Measurements from ENCODE around the gene IL17RD. TPM values are rescaled to one million over a fixed set of nuclear protein-coding genes. Genes with fewer than 3 reads are reported as not detected.

IL17RD gene
- total RNA-seq = 2.3 and 2.5 TPM in 2 replicates

DNA sequence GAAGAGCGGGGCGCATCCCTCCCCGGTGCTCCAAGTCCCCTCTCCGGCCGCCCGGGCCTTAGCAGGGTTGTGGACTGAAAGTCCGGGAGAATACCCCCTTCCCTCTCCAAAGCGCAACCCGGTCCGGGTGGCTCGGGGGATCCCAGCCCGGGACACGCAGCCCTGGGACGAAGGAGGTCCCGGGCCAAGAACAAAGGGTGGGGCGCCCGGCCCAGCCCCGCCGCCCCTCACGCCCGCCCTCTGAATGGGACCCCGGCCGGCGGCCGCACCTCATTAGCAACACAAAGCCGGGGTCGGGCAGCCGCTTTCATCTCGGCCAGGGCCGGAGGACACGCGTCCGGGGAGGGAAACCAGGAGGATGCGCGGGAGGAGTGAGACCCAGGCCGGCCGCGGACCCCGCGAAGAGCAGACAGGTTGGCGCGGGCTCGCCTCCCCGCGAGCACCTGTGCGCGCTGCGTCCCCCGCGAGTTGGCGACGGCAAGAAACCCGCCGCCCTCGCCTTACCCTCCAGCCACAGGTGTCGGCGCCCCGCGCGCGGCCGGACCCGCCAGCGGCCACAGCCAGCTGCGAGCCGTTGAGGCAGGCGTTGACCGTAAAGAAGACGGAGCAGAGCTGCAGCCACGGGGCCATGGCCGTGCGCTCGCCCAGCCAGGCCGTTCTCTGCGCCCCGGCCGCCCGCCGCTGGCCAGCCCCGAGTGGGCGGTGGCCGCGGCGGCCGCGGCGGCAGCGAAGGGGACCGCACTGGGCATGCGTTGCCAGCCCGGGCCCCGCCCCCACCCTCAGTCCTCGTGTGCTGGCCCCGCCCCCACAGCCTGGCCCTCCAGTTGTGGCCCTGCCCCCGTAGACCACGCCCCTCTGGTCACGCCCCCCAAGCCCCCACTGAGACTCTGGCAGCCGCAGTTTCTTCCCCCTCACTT is at the start of gene IL17RD:
Gene IL17RD (minus strand): TSS at position 697 of the 917 bp plus-strand sequence. CDS start 67 bp downstream, at position 630.

DNA sequence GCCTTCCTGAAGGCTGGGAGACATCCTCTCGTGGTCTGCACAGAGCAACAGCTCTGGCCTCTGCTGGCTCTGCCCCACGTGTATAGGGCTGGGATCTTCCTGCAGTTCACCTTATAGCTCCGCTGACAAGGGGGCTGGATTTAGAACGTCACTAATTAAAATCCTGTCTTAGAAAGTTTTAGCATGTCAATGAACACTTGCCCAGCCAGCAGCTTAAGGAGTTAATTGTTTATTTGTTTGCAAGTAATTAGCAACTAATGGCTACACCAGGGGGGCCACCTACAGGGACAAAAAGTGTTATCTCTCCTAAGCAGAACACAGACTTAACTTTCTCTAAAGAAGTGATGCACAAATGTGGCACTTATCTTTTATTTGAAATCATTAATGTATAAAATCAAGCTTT is 34.7 kb upstream of the IL17RD start, which contains the start of gene HESX1:
Gene HESX1 (minus strand): TSS at position 84 of the 403 bp plus-strand sequence. CDS start 60 bp downstream, at position 24.

DNA sequence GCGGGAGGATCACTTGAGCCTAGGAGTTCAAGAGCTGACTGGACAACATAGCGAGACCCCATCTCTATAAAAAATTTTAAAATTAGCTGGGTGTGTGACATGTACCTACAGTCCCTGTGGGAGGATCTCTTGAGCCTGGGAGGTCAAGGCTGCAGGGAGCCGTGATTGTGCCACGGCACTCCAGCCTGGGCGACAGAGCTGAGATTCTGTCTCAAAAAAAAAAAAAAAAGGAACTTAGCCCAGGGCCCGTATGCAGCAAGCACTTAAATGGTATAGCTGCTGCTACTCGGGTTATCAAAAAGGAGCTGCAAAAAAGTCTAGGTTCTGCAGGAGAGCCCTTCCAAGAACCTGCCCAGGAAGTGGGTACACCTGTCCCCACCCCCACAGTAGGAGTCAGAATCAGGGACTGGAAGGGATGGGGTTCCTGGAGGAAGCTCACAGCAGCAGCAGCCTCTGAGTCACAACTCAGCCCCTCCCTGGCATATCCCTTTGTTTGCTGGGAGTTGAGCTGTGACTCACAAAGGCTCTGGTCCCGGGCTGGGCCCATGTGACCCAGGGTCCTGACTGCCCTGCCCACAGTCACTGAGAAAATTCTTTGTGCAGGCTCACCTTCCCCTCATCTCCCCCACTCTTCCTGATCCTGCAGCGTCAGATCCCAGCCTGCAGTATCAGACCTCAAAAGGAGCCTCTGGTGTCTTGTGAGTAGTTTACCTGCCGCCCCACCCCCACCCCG is 104.9 kb downstream of the IL17RD start, which contains the start of gene SPATA12:
Gene SPATA12 (plus strand): TSS at position 576 of the 733 bp plus-strand sequence. CDS start 13,031 bp downstream, outside the sequence.

Other genes with a start within 250 kb of the IL17RD start
- gene SPATA12, start 104.7 kb downstream of the IL17RD start, total RNA-seq = 0.07 and 0.13 TPM in 2 replicates
- 0.40 and 0.43 TPM in 2 replicates for gene HESX1, start 34.6 kb upstream of the IL17RD start, total RNA-seq
- 54.5 and 70.9 TPM in 2 replicates for gene APPL1, start 62.4 kb upstream of the IL17RD start, total RNA-seq
- gene ASB14, start 127.3 kb upstream of the IL17RD start, total RNA-seq = not detected in 2 replicates

All from thoracic aorta endothelial cell (primary cell).